ENCODE measurements around the gene AFF3. TPM values are rescaled to one million over a fixed set of nuclear protein-coding genes. Genes with fewer than 3 reads are reported as not detected.

The AFF3 gene
- total and polyA plus RNA-seq, 4 donors = 0.48 to 5.3 (median 2.3) TPM

GRCh38 chr2:99805930-99806476 is 336.4 kb downstream of the AFF3 start:
- H3K27ac ChIP-seq (ENCODE audit: low read depth in 1 of 2, low read length in 2 of 2) = no peak overlapping the region

DNA sequence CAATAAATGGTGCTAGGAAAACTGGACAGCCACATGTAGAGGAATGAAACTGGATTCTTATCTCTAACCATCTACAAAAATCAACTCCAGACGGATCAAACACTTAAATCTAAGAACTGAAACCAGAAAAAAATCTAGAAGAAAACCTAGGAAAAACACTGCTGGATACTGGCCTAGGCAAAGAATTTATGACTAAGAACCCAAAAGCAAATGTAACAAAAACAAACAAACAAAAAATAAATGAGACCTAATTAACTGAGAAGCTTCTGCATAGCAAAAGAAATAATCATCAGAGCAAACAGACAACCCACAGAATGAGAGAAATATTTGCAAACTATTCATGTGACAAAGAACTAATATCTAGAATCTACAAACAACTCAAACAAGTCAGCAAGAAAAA is 338.5 kb downstream of the AFF3 start:
- TF ChIP-seq YY1 (IDR thresholded peaks at IDR 0.05) = no peak
- no peak for TF ChIP-seq MAX (IDR thresholded peaks at IDR 0.05)
- no peak for TF ChIP-seq JUND (IDR thresholded peaks at IDR 0.05)
- TF ChIP-seq RAD21 (IDR thresholded peaks at IDR 0.05) = no peak
- no peak for TF ChIP-seq RXRA (IDR thresholded peaks at IDR 0.05)
- WGBS = 76% methylated on average over 1 of the region's 1 CpG
- no peaks in the 10 kb centered on the region for H3K36me3 ChIP-seq (ENCODE audit: control insufficient read depth in 4 of 4, insufficient read depth in 3 of 4, low read depth in 1 of 4, low read length in 3 of 4)
- no peak for DNase-seq (ENCODE audit: low spot score)
- no peak overlapping the region for H3K4me3 ChIP-seq (ENCODE audit: low read depth in 1 of 3, low read length in 3 of 3)
- no peaks in the 10 kb centered on the region for H3K9me3 ChIP-seq (ENCODE audit: control insufficient read depth in 4 of 4, low read length in 3 of 4)
- H3K27ac ChIP-seq (ENCODE audit: low read depth in 1 of 2, low read length in 2 of 2) = no peak overlapping the region
- no peaks in the 10 kb centered on the region for H3K4me1 ChIP-seq (ENCODE audit: control insufficient read depth in 4 of 4, insufficient read depth in 4 of 4, low read length in 3 of 4)
- H3K9ac ChIP-seq (ENCODE audit: low read depth in 1 of 2, low read length in 2 of 2) = no peak overlapping the region
- H3K27me3 ChIP-seq (ENCODE audit: control insufficient read depth in 4 of 4, insufficient read depth in 4 of 4, low read length in 3 of 4) = no peaks in the 10 kb centered on the region

More at GRCh38 chr2:99805930-99806476, 336.4 kb downstream of the AFF3 start:
- DNase-seq (ENCODE audit: low spot score) = no peak
- H3K9me3 ChIP-seq (ENCODE audit: control insufficient read depth in 4 of 4, low read length in 3 of 4) = no peaks in the 10 kb centered on the region
- H3K9ac ChIP-seq (ENCODE audit: low read depth in 1 of 2, low read length in 2 of 2) = no peak overlapping the region
- H3K36me3 ChIP-seq (ENCODE audit: control insufficient read depth in 4 of 4, insufficient read depth in 3 of 4, low read depth in 1 of 4, low read length in 3 of 4) = no peaks in the 10 kb centered on the region
- TF ChIP-seq, protein P1, sequence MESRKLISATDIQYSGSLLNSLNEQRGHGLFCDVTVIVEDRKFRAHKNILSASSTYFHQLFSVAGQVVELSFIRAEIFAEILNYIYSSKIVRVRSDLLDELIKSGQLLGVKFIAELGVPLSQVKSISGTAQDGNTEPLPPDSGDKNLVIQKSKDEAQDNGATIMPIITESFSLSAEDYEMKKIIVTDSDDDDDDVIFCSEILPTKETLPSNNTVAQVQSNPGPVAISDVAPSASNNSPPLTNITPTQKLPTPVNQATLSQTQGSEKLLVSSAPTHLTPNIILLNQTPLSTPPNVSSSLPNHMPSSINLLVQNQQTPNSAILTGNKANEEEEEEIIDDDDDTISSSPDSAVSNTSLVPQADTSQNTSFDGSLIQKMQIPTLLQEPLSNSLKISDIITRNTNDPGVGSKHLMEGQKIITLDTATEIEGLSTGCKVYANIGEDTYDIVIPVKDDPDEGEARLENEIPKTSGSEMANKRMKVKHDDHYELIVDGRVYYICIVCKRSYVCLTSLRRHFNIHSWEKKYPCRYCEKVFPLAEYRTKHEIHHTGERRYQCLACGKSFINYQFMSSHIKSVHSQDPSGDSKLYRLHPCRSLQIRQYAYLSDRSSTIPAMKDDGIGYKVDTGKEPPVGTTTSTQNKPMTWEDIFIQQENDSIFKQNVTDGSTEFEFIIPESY (IDR thresholded peaks at IDR 0.05) = no peak
- no peak for TF ChIP-seq YY1 (IDR thresholded peaks at IDR 0.05)
- no peak for TF ChIP-seq HNF4A (conservative IDR thresholded peaks at IDR 0.05)
- no peak for TF ChIP-seq NR2F2 (IDR thresholded peaks at IDR 0.05)
- TF ChIP-seq, protein P2, sequence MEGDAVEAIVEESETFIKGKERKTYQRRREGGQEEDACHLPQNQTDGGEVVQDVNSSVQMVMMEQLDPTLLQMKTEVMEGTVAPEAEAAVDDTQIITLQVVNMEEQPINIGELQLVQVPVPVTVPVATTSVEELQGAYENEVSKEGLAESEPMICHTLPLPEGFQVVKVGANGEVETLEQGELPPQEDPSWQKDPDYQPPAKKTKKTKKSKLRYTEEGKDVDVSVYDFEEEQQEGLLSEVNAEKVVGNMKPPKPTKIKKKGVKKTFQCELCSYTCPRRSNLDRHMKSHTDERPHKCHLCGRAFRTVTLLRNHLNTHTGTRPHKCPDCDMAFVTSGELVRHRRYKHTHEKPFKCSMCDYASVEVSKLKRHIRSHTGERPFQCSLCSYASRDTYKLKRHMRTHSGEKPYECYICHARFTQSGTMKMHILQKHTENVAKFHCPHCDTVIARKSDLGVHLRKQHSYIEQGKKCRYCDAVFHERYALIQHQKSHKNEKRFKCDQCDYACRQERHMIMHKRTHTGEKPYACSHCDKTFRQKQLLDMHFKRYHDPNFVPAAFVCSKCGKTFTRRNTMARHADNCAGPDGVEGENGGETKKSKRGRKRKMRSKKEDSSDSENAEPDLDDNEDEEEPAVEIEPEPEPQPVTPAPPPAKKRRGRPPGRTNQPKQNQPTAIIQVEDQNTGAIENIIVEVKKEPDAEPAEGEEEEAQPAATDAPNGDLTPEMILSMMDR (IDR thresholded peaks at IDR 0.05; ENCODE audit: low read depth, low read length, missing input control) = no peak
- no peak for TF ChIP-seq MAX (IDR thresholded peaks at IDR 0.05)
- TF ChIP-seq RXRA (IDR thresholded peaks at IDR 0.05) = no peak
- no peak for TF ChIP-seq FOXA1 (IDR thresholded peaks at IDR 0.05)
- TF ChIP-seq SP1 (IDR thresholded peaks at IDR 0.05) = no peak
- TF ChIP-seq JUND (IDR thresholded peaks at IDR 0.05) = no peak
- TF ChIP-seq, protein P3, sequence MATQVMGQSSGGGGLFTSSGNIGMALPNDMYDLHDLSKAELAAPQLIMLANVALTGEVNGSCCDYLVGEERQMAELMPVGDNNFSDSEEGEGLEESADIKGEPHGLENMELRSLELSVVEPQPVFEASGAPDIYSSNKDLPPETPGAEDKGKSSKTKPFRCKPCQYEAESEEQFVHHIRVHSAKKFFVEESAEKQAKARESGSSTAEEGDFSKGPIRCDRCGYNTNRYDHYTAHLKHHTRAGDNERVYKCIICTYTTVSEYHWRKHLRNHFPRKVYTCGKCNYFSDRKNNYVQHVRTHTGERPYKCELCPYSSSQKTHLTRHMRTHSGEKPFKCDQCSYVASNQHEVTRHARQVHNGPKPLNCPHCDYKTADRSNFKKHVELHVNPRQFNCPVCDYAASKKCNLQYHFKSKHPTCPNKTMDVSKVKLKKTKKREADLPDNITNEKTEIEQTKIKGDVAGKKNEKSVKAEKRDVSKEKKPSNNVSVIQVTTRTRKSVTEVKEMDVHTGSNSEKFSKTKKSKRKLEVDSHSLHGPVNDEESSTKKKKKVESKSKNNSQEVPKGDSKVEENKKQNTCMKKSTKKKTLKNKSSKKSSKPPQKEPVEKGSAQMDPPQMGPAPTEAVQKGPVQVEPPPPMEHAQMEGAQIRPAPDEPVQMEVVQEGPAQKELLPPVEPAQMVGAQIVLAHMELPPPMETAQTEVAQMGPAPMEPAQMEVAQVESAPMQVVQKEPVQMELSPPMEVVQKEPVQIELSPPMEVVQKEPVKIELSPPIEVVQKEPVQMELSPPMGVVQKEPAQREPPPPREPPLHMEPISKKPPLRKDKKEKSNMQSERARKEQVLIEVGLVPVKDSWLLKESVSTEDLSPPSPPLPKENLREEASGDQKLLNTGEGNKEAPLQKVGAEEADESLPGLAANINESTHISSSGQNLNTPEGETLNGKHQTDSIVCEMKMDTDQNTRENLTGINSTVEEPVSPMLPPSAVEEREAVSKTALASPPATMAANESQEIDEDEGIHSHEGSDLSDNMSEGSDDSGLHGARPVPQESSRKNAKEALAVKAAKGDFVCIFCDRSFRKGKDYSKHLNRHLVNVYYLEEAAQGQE (IDR thresholded peaks at IDR 0.05) = no peak
- TF ChIP-seq, protein P4, sequence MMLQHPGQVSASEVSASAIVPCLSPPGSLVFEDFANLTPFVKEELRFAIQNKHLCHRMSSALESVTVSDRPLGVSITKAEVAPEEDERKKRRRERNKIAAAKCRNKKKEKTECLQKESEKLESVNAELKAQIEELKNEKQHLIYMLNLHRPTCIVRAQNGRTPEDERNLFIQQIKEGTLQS (IDR thresholded peaks at IDR 0.05) = no peak
- no peak for TF ChIP-seq TAF1 (conservative IDR thresholded peaks at IDR 0.05)
- no peak for TF ChIP-seq HNF4G (IDR thresholded peaks at IDR 0.05)
- whole genome bisulfite sequencing = 96% methylated on average over 5 of the region's 5 CpGs
- no peaks in the 10 kb centered on the region for H3K27me3 ChIP-seq (ENCODE audit: control insufficient read depth in 4 of 4, insufficient read depth in 4 of 4, low read length in 3 of 4)
- no peaks in the 10 kb centered on the region for H3K4me1 ChIP-seq (ENCODE audit: control insufficient read depth in 4 of 4, insufficient read depth in 4 of 4, low read length in 3 of 4)
- no peak overlapping the region for H3K4me3 ChIP-seq (ENCODE audit: low read depth in 1 of 3, low read length in 3 of 3)

Measured in liver (tissue), 9 donors.